ENCODE measurements around the gene ME2.
A peak's percentile ranks its signal among the peaks of the same experiment; 100 is the strongest.
"Not testable (repeated sequence)": the region's sequence is repeated elsewhere in the genome, so short reads cannot be mapped to it uniquely, and the experiment has no call there.

Gene ME2

DNA sequence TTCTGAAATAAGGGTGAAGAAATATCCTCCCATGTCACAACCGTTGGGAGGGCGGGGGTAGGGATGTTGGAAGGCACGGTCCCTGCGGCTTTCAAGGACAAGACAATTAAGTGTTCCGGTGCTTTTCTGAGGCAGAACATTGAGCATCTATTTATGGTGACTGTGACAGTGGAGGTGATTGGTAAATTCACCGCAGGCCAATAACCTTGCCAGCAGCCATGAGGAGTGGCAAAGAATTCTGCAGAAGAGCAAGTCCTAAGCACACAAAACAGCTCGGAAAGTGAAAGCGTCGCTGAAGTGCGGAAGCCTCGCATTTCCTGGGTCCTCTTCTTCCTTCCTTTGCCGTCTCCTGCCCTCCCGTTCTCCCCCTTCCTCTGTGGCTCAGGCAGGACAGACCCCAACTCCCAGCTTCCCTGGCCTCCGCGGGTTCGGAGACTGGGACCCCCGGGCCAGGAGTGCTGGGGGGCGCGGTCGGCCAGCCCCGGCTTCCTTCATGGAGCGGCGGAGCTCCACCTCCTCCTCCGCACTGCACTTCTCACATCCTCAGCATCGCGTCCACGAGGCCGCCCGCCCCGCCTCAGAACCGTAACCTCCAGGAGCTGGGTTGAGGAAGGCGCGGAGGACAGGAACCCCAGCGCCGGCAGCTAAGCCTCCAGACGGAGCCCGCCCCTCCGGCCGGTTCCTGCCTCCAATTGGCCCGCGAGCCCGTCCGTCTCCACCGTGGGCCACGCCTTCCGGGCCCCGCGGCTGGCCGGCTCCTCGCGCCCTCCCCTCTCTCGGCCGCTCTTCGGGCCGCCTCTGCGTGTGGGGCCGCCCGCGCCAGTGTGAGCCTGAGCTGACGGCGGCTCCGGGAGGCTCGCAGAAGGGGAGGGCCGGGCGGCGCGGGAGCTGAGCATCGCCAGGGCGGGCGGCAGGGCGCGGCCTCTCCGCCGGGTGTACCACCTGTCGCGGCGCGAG is at the start of gene ME2:
Gene ME2 (plus strand): TSS at position 774 of the 957 bp plus-strand sequence. CDS start 16,703 bp downstream, outside the sequence.
- TF ChIP-seq CTCF (IDR thresholded peaks at IDR 0.05; ENCODE audit: extremely low read depth, missing control alignments): no peak
- DNase-seq (ENCODE audit: low spot score): peak; percentile 98

- TF ChIP-seq CTCF (IDR thresholded peaks at IDR 0.05; ENCODE audit: extremely low read depth, missing control alignments): no peak
Measured at GRCh38 chr18:50829644-50830043, 49.3 kb upstream of the ME2 start.

DNA sequence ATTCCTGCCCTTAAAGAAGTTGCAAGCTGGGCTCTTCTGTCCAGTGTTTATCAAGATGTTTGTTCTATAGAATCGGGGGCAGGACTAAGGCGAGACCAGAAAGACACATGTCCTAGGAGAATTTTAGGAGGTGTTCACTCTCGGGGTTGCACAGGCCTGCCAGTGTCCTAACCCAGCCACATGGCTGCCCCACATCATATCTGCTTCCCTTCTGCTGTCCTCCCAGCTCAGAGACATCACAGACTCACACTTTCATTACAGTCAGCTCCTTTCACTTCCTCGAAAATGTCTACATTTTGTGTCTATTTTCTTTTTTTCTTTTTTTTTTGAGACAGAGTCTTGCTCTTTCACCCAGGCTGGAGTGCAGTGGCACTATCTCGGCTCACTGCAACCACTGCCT is 48.4 kb upstream of the ME2 start:
- TF ChIP-seq CTCF (IDR thresholded peaks at IDR 0.05; ENCODE audit: extremely low read depth, missing control alignments): no peak
- DNase-seq (ENCODE audit: low spot score): peak; percentile 36

More at GRCh38 chr18:50829644-50830043, 49.3 kb upstream of the ME2 start:
- DNase-seq (ENCODE audit: low spot score): no peak

- peak; percentile 61 for DNase-seq (ENCODE audit: low spot score)
- no peak for TF ChIP-seq CTCF (IDR thresholded peaks at IDR 0.05; ENCODE audit: extremely low read depth, missing control alignments)
Measured at GRCh38 chr18:50832754-50833153, 46.2 kb upstream of the ME2 start.

DNA sequence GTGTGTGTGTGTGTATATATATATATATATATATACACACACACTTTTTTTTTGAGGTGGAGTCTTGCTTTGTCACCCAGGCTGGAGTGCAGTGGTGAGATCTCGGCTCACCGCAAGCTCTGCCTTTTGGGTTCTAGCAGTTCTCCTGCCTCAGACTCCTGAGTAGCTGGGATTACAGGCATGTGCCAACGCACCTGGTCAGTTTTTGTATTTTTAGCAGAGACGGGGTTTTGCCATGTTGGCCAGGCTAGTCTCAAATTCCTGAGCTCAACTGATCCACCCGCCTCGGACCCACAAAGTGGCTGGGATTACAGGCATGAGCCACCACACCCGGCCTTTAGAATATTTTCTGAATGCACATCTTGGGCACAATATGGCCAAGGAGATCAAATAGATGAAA is 45.4 kb upstream of the ME2 start:
- DNase-seq (ENCODE audit: low spot score): not testable (repeated sequence)

DNA sequence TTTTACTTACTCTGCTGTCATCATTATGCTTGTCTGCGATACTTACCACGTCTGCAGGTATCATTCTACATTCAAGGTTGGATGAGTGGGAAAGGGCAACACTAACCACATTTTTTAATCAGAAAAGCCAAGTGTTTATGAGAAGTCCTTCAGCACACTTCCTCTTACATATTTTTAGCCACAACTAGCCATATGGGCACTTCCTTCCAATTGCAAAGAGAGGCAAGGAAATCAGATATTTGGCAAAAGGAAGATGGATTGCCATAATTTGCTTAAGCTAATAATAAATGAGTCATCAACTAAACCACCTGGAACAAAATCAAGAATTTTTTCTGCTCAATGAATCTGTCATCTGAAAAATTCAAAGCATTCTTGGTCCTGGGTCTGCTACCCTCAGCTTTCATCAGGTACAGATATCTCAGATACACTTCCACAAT is 42.4 kb upstream of the ME2 start:
- no peak for DNase-seq (ENCODE audit: low spot score)

DNA sequence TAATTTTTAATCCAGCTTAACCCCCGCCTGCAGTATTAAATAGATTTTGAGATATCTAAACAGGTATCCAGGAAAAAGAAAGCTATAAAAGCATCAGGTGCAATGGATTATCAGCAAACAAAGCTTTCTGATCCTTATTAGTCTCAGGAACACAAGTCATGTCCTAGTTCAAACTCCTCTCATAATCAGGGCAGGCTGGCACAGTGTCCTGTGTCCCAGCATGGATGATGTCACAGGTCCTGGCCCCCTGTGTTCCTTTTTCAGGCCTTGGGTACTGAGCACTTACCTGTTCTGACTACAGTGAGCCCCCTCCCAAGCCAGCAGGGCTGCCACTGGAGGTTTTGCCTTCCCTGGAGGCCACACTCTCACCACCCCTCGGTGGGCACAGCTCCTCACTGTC is 39.6 kb upstream of the ME2 start:
- no peak for TF ChIP-seq CTCF (IDR thresholded peaks at IDR 0.05; ENCODE audit: extremely low read depth, missing control alignments)
- no peak for DNase-seq (ENCODE audit: low spot score)

More for the DNA sequence above, 42.4 kb upstream of the ME2 start:
- TF ChIP-seq CTCF (IDR thresholded peaks at IDR 0.05; ENCODE audit: extremely low read depth, missing control alignments): no peak
